Measurements from ENCODE around the gene MRFAP1L1.
A peak's percentile ranks its signal among the peaks of the same experiment; 100 is the strongest.

MRFAP1L1 gene

GRCh38 chr4:6693231-6694176, 16.2 kb downstream of the MRFAP1L1 start, which contains the start of gene S100P:
S100P (plus strand) TSS chr4:6693878; CDS start chr4:6693933, 55 bp downstream.
- DNase-seq (ENCODE audit: low spot score) = no peak
- no peak for TF ChIP-seq CTCF (IDR thresholded peaks at IDR 0.05; ENCODE audit: extremely low read depth, missing control alignments)

- no peak for TF ChIP-seq CTCF (IDR thresholded peaks at IDR 0.05; ENCODE audit: extremely low read depth, missing control alignments)
- DNase-seq (ENCODE audit: low spot score) = no peak
Observed at GRCh38 chr4:6692806-6693205, 16.9 kb downstream of the MRFAP1L1 start.

GRCh38 chr4:6692379-6692778, 17.3 kb downstream of the MRFAP1L1 start:
- TF ChIP-seq CTCF (IDR thresholded peaks at IDR 0.05; ENCODE audit: extremely low read depth, missing control alignments) = no peak
- no peak for DNase-seq (ENCODE audit: low spot score)

GRCh38 chr4:6689506-6689960, 20.1 kb downstream of the MRFAP1L1 start:
- DNase-seq (ENCODE audit: low spot score) = no peak
- TF ChIP-seq CTCF (IDR thresholded peaks at IDR 0.05; ENCODE audit: extremely low read depth, missing control alignments) = no peak

GRCh38 chr4:6688879-6689505, 20.7 kb downstream of the MRFAP1L1 start:
- TF ChIP-seq CTCF (IDR thresholded peaks at IDR 0.05; ENCODE audit: extremely low read depth, missing control alignments) = no peak
- peak; percentile 83 for DNase-seq (ENCODE audit: low spot score)

GRCh38 chr4:6687947-6688878, 21.5 kb downstream of the MRFAP1L1 start:
- TF ChIP-seq CTCF (IDR thresholded peaks at IDR 0.05; ENCODE audit: extremely low read depth, missing control alignments) = no peak
- DNase-seq (ENCODE audit: low spot score) = no peak
